MV-4-11 (cell line): Measurements from ENCODE around the gene CCDC170.

Source experiments
- DNase-seq: peaks from one replicate; lab custom pipeline; 2025; lab: John Stamatoyannopoulos, UW

CCDC170 gene

DNA sequence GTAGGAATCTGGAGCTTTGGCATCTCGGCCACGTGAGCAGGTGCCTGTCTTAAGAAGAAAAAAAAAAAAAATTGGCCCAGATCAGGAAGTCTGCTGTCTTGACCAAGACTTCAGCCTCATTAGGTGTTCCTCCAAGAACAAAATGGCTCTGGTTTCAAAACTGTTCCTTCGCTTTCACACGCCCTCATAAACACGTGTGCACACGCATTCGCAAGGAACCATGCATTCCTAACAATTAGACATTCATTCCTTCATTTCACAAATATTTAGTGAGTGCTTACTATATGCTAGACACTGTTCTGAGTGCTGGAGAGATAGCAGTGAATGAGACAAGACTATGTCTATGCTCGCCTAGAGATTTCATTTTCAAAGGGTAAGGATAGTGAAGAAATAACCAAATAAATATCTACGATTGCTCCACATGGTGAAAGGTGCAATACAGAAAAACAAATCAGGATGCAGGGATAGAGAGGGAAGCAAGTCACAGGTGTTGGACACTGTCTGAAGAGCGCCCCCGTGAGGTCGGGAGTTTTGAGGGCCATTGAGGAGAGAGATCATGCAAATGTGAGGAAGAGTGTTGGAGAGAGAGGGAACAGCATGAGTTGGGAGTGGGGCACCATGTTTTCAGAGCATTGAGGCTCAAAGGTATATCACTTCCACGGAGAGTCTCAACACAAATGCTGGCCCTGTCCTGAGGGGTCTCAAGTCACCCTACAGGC is 53.3 kb downstream of the CCDC170 start:
- no peak for DNase-seq

DNA sequence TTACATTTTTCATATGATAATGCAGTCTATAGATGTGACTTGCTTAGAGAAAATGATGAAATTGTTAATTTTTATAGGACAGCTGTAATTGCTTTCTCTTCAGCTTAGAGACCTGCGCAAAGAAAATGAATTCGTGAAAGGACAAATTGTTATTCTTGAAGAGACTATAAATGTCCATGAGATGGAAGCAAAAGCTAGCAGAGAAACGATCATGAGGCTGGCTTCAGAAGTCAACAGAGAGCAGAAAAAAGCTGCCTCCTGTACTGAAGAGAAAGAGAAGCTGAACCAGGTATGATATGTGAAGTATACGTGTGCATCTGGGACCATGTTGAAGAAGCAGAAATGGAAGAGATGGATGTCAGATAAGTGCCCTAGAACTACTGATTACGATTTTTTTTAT is 54.4 kb downstream of the CCDC170 start:
- DNase-seq: no peak

- no peak for DNase-seq
These were observed 56.0 kb downstream of the CCDC170 start for GRCh38 chr6:151549790-151550189.

- DNase-seq: no peak
These were observed 56.8 kb downstream of the CCDC170 start for GRCh38 chr6:151550618-151551017.

DNA sequence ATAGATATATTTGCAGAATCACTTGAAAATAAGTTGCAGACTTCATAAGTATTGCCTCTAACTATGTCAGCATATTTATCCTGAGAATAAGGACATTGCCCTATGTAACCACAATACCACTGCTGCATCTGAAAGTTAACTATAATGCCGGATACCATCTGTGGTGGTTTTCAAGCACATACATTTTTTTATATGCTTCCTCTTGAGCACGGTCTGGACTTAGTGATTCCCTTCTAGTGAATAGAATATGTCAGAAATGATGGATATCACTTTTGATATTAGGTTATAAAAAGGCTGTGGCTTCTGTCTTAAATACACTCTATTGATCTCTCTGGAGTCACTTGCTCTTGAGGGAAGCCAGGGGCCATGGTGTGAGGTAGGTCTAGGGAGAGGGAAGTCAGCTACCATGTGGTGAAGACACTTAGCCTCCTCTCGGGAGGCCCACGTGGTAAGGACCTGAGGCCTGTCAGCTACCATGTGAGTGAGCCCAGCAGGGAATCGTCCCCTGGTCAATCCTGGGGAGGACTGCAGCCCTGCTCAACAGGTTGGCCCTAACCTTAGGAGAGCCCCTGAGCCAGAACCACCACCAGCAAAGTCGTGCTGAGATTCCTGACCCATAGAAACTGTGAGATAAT is 57.5 kb downstream of the CCDC170 start:
- peak; percentile 95 for DNase-seq

- DNase-seq: peak; percentile 76
These were observed 59.8 kb downstream of the CCDC170 start for GRCh38 chr6:151553416-151554165.

DNA sequence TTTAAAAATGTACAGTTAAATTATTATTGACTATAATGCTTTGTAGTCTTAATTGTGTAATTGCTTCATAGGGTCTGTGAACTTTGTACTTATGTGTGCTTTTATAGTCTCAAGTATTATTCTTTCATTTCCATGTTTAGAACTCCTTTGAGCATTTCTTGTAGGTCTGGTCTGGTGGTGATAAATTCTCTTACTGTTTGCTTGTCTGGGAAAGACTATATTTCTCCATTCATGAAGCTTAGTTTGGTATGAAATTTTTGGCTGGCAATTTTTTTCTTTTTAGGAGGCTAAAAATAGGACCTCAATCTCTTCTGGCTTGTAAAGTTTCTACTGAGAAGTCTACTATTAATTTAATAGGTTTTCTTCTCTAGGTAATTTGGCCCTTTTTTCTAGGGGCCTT is 67.4 kb downstream of the CCDC170 start:
- DNase-seq: no peak

GRCh38 chr6:151564654-151565053 is 70.8 kb downstream of the CCDC170 start:
- DNase-seq: no peak

GRCh38 chr6:151565940-151566339 is 72.1 kb downstream of the CCDC170 start:
- no peak for DNase-seq

GRCh38 chr6:151566557-151566956 is 72.7 kb downstream of the CCDC170 start:
- no peak for DNase-seq

DNA sequence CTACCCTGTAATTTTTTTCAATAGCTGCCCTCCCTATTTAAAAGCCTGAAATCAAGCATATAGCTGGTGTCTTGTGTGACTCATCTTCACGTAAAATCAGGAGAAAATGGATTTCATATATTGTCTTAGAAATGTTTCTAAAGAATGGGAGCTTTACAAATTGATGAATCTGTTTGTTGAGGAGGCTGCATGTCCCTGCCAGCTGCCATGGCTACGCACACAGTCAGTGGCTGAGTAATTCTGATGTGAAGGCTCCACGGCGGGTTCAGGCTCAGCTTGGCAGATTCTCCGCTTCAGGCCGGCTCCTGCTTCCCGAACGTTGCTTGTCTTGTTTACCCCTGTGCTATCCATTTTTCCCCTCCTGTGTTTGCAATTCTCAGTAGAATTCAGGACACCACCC is 82.8 kb downstream of the CCDC170 start:
- no peak for DNase-seq

GRCh38 chr6:151577257-151577656 is 83.4 kb downstream of the CCDC170 start:
- no peak for DNase-seq

DNA sequence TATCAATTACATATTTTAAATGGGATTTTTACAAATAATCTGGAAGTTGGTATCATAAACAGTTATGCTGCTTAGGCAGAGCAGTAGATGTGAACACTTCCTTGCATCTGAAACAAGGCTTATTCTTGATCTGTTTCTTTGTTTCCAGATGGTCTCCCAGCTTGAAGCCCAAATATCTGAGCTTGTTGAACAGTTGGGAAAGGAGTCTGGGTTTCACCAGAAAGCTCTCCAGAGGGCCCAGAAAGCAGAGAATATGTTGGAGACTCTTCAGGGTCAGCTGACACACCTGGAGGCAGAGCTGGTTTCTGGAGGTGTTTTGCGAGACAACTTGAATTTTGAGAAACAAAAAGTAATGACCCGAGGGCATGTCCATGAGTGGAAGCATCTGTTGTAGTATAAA is 91.9 kb downstream of the CCDC170 start:
- no peak for DNase-seq

DNA sequence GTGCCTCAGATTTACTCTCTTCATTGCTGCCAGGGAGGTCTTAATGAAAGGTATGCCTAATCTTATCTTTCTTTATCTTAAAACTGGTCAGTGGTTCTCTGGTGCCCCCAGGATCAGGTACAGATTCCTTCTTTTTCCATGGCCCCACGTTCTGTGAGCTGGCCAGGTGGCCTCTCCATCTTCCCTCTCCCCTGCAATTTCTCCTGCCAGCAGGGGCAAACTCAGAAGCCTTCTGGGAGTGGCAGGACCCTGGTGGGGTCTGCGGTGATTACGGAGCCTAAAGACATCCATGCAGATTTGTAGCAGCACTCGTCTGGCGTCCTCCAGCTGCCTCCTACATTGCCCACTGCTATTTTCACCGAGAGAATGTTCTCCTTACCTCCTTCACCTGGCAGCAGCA is 95.8 kb downstream of the CCDC170 start:
- DNase-seq: no peak

DNA sequence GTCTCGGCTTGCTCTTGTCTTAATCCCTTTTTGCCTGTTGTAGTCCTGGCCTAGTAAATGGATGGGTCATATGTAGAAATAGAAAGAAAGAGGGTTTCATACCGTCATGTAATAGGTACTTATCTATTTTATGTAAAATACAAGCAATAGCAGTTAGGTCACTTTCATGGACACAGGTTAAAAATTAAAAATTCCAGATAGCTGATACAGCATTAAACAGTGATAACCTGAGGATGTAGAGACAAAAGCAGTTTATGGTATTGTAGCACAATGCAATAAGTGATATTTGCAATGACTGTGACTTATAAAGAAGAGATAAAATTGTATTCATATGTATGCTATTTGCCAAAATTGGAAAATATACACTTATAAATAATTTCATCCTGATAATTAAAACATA is 96.9 kb downstream of the CCDC170 start:
- no peak for DNase-seq

DNA sequence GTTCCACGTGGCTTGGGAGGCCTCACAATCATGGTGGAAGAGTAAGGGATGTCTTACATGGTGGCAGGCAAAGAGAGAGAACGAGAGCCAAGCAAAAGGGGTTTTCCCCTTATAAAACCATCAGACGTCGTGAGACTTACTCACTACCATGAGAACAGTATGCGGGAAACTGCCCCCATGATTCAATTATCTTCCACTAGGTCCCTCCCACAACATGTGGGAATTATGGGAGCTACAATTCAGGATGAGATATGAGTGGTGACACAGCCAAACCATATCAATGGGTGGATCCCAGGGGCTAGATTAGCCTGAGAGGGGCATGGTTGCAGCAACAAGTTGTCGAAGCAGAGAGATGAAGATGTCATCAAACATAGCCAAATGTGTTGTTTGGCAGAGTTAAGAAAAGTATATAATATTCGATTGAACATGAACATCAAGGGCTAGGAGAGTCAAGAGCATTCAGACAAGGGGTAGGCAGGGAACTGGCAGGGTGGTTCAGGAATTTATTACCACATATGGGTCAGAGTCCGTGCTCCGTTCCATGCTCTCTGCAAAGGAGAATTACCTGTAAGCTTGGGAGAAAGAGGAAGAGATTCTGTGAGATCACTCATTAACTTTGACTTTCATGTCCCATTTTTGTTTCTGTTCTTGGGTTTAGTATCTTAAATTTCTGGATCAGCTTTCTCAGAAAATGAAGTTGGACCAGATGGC is 98.8 kb downstream of the CCDC170 start:
- no peak for DNase-seq

GRCh38 chr6:151609146-151609902 is 115.5 kb downstream of the CCDC170 start:
- no peak for DNase-seq

DNA sequence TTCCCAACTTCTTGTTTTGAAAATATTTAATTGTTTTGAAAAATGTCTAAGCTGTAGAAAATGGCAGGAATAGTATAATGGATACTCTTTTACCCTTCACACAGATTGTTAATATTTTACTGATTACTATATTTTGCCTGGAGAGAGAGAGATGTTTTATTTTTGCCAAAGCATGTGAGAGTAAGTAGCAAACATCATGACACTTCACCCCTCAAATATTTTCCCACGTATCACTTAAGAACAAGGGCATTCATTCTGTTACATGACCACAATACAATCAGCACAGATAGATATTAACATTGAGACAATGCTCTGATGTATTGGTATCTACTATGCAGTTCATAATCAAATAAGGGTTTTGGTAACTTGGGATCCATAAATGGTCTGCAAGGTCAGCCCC is 116.5 kb downstream of the CCDC170 start:
- no peak for DNase-seq

GRCh38 chr6:151614630-151615029 is 120.8 kb downstream of the CCDC170 start:
- no peak for DNase-seq

- no peak for DNase-seq
These were observed 122.3 kb downstream of the CCDC170 start for GRCh38 chr6:151616091-151616513.

DNA sequence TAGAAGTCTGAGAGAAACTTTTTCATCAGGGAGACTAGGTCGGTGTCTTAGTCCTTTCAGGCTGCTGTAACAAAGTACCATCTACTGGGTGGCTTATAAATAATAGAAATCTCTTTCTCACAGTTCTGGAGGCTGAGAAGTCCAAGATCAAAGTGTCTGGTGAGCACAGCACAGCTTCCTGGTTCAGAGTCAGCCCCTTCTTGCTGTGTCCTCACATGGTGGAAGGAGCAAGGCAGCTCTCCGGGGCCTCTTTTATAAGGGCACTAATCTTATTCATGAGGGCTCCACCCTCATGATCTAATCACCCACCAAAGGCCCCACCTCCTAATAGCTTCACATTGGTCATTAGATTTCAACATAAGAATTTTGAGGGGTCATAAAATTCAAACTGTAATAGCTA is 122.8 kb downstream of the CCDC170 start:
- DNase-seq: no peak

DNA sequence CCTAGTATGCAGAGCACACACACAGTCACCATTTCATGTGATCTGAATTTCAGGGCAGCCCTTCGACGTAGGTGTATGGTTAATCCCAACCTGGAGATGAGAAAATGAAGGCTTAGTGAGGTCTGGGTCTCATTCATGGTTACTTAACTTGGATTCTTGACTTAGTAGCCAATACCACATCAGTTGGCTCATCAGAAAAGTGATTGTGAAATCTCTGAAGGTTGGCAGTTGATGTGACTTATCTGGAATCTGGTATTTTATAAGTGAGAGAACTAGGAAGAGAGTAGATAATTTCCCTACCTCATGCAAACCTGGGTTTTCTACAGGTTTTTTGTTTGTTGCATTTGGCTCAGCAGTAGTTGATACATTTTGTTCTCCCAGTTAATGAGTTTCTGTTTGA is 123.7 kb downstream of the CCDC170 start:
- DNase-seq: peak; percentile 19
